Thoracic aorta (tissue), 2 donors: ENCODE results near the gene ABCD3. TPM values are rescaled to one million over a fixed set of nuclear protein-coding genes. Genes with fewer than 3 reads are reported as not detected.

ENCODE experiments used
- ATAC-seq: fragments of 150-250 bp; one replicate; pipeline ENCODE4 v1.8.0; 2017; ENCODE audit warnings: low read depth; ENCODE audit not compliant: insufficient number of reproducible peaks, low FRiP score
- DNase-seq: peaks from one replicate; pipeline ENCODE4 v3.0.0-alpha.2; 2020; ENCODE audit warnings: low spot score
- H3K27ac ChIP-seq, 2 donors: fragments of 200-600 bp; sonication (generic); 1 replicate in 1 of 2; 2 replicates in 1 of 2; pipeline ENCODE4 v1.5.1; 2016; ENCODE audit warnings: mild to moderate bottlenecking in 2 of 2, moderate library complexity in 2 of 2
- H3K27me3 ChIP-seq: fragments of 200-600 bp; sonication (generic); replicated peaks from 2 replicates; pipeline ENCODE4 v1.6.0; 2016; ENCODE audit warnings: mild to moderate bottlenecking; ENCODE audit not compliant: insufficient read depth
- H3K36me3 ChIP-seq: fragments of 200-600 bp; sonication (generic); one replicate; pipeline ENCODE4 v1.5.1; 2016
- H3K4me1 ChIP-seq, 2 donors: fragments of 200-600 bp; sonication (generic); 1 replicate in 1 of 2; 2 replicates in 1 of 2; pipeline versions ENCODE4 v1.5.1 to v1.6.0; 2016; ENCODE audit warnings: low read depth in 2 of 2, mild to moderate bottlenecking in 1 of 2; ENCODE audit not compliant: control insufficient read depth in 1 of 2
- H3K4me3 ChIP-seq: fragments of 200-600 bp; sonication (generic); 2 replicates; pipeline ENCODE4 v1.5.1; 2016; ENCODE audit warnings: mild to moderate bottlenecking
- H3K9me3 ChIP-seq: fragments of 200-600 bp; sonication (generic); 2 replicates; pipeline ENCODE4 v1.5.1; 2016
- total RNA-seq, 2 donors: library from RNA; depleted of rRNA; stranded (reverse); fragments of >200 nt; gene quantifications; one replicate each; pipeline versions ENCODE4 v1.1.0 to v1.2.3, GENCODE V29; 2016
- TF ChIP-seq, protein P1 (sequence below): fragments of 200-600 bp; sonication (generic); IDR thresholded peaks from one replicate; pipeline ENCODE4 v1.5.1; 2019; ENCODE audit warnings: antibody characterized with exemption

The ABCD3 gene
- total RNA-seq, 2 donors from 2014 or later, result 14.0 to 31.7 TPM

DNA sequence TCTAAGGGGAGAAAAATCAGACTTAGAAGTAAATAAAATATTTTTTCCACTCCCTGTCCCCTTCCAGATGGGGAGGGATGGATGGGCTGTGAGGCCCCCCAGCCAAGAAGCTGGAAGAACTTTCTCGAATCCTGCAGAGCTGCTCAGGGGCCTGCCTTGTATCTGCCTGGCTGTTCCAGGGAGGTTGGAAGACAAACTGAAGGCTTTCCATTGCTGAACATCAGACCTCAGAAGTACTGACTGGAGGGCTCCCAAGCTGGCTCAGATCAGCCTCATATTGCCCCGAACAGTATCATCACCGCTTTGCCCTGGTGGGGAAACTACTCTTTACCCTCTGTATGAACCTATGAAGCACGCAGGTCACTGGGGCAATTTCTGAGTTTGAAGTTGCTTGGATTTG is 135.7 kb downstream of the ABCD3 start:
- Histone ChIP-seq H3K36me3 (no peaks in the 10 kb centered on the region), H3K27ac (no peak overlapping the region), H3K9me3 (no peaks in the 10 kb centered on the region), H3K4me1 (no peaks in the 10 kb centered on the region), H3K4me3 (no peak overlapping the region), H3K27me3 (no peaks in the 10 kb centered on the region)
- ATAC-seq (no peak), DNase-seq (no peak)
- TF ChIP-seq, protein P1, sequence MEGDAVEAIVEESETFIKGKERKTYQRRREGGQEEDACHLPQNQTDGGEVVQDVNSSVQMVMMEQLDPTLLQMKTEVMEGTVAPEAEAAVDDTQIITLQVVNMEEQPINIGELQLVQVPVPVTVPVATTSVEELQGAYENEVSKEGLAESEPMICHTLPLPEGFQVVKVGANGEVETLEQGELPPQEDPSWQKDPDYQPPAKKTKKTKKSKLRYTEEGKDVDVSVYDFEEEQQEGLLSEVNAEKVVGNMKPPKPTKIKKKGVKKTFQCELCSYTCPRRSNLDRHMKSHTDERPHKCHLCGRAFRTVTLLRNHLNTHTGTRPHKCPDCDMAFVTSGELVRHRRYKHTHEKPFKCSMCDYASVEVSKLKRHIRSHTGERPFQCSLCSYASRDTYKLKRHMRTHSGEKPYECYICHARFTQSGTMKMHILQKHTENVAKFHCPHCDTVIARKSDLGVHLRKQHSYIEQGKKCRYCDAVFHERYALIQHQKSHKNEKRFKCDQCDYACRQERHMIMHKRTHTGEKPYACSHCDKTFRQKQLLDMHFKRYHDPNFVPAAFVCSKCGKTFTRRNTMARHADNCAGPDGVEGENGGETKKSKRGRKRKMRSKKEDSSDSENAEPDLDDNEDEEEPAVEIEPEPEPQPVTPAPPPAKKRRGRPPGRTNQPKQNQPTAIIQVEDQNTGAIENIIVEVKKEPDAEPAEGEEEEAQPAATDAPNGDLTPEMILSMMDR, result no peak

DNA sequence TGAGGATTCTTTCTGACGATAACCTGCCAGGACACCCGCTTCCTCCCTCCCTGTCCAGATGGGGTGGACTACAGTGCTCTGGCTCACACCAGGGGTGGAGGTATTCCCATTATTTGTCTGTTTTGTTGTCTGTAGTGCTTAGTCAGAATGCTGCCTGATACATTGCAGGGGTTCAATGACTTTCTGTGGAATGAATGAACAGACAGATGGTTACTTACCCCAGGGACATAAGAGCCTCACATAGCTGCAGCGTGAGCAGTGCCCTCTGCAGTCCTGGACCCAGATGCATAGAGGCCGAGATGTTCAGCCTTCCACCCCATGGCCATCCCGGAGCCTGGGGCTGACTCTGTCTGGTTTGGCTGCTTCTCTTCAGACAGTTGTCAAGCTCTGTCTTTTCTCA is 136.4 kb downstream of the ABCD3 start:
- Histone ChIP-seq H3K4me1 (no peaks in the 10 kb centered on the region), H3K4me3 (no peak overlapping the region), H3K9me3 (no peaks in the 10 kb centered on the region), H3K27ac (no peak overlapping the region), H3K36me3 (no peaks in the 10 kb centered on the region), H3K27me3 (no peaks in the 10 kb centered on the region)
- DNase-seq, result no peak
- ATAC-seq, result no peak
- TF ChIP-seq, protein P1, result no peak

DNA sequence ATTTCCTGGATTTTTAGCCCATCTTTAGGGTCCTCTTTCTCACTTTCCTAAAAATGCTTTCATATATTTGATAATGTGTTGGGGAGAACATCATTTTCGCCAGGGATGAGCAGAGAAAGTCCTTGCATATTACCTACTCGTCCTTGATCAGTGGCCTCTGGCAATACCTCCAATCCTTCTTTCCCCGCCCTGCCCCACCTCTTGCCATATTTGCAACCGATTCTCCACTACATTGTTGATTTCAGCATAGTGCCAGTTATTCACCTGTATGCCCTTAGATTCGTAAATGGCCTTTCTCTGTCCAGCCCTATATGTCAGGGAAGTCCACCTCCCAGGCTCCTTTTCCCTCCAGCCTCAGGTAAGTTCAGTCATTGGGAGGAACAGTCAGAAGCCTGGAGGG is 136.9 kb downstream of the ABCD3 start:
- no peaks in the 10 kb centered on the region for H3K27me3 ChIP-seq
- H3K4me3 ChIP-seq, result no peak overlapping the region
- no peaks in the 10 kb centered on the region for H3K36me3 ChIP-seq
- H3K4me1 ChIP-seq, result no peaks in the 10 kb centered on the region
- H3K27ac ChIP-seq, result no peak overlapping the region
- no peak for ATAC-seq
- no peaks in the 10 kb centered on the region for H3K9me3 ChIP-seq
- DNase-seq, result no peak
- TF ChIP-seq, protein P1, result no peak

DNA sequence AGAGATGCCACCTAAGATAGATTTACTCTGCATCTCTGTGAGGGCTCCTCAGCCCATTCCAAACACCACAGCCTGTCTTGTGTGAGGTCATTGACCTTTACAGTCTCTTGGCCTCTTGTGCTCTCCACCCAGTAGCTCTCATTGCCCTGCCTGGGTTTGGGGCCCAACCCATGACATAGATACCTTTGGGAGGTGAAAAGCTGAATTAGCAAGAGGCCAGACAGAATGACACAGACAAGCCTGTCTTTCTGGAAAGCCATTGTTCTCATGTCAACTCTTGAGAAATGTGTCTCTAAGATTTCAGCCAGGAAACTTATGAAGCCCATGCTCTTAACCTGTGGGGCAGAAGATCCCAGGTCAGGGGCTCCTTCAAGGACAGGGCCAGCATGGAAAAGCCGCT is 141.7 kb downstream of the ABCD3 start:
- Histone ChIP-seq H3K9me3 (no peaks in the 10 kb centered on the region), H3K4me3 (no peak overlapping the region), H3K36me3 (no peaks in the 10 kb centered on the region), H3K4me1 (no peaks in the 10 kb centered on the region), H3K27ac (no peak overlapping the region), H3K27me3 (no peaks in the 10 kb centered on the region)
- ATAC-seq, result no peak
- no peak for DNase-seq
- TF ChIP-seq, protein P1, result no peak

DNA sequence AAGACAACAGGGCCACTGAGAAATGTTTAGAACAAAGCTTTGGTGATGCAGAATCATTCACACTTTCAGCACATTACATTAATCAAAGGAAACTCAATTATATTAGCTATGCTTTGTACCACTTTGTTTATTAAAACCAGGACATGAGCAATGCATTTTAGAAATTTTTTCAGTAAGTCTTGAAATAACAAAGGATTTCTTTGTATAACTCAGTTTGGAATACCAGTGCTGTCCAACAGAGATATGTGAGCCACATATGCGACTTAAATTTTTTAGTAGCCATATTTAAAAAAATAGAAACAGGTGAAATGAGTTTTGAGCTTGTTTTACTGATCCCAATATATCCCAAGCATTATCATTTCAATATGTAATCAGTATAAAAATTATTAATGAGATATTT is 142.1 kb downstream of the ABCD3 start:
- H3K27ac ChIP-seq, result no peak overlapping the region
- H3K4me1 ChIP-seq, result no peaks in the 10 kb centered on the region
- H3K9me3 ChIP-seq, result no peaks in the 10 kb centered on the region
- TF ChIP-seq, protein P1, result no peak
- DNase-seq (no peak), ATAC-seq (no peak)
- H3K4me3 ChIP-seq, result no peak overlapping the region
- no peaks in the 10 kb centered on the region for H3K27me3 ChIP-seq
- H3K36me3 ChIP-seq, result no peaks in the 10 kb centered on the region
